SK-N-MC (cell line): Measurements from ENCODE around the gene SLF2.

Experiments used
- DNase-seq: peaks from one replicate; pipeline ENCODE4 v3.0.0-alpha.2; 2011; ENCODE audit warnings: low read depth, low spot score
- H3K27ac ChIP-seq: fragments of 200-600 bp; sonication (generic); 2 replicates; pipeline ENCODE4 v1.5.1; 2016; ENCODE audit warnings: mixed run types
- H3K36me3 ChIP-seq: fragments of 200-600 bp; sonication (generic); 2 replicates; pipeline ENCODE4 v1.6.1; 2017; ENCODE audit warnings: antibody characterized with exemption, low read length, mixed read lengths; ENCODE audit not compliant: insufficient read depth
- H3K4me3 ChIP-seq: fragments of 200-600 bp; sonication (generic); 2 replicates; pipeline ENCODE4 v1.5.1; 2016
- H3K9ac ChIP-seq: fragments of 200-600 bp; sonication (generic); 2 replicates; pipeline ENCODE4 v1.8.0; 2017; ENCODE audit warnings: mixed run types, mixed read lengths; ENCODE audit not compliant: insufficient read length
- H3K9me3 ChIP-seq: fragments of 200-600 bp; sonication (generic); 2 replicates; pipeline ENCODE4 v1.6.1; 2017; ENCODE audit warnings: low read depth, mild to moderate bottlenecking, antibody characterized with exemption, low read length, moderate library complexity, mixed read lengths
- EZH2 ChIP-seq: fragments of 200-600 bp; sonication (generic); IDR thresholded peaks from one replicate; pipeline ENCODE4 v1.6.1; 2017; ENCODE audit warnings: antibody characterized with exemption
- FOXP2 ChIP-seq: optimal IDR thresholded peaks from 2 replicates; pipeline ENCODE3; 2011; ENCODE audit warnings: mild to moderate bottlenecking, moderate library complexity; ENCODE audit not compliant: insufficient read depth; ENCODE audit errors: extremely low read length, control extremely low read depth
- POLR2AphosphoS5 ChIP-seq: IDR thresholded peaks from 2 replicates; pipeline ENCODE4 v1.6.1; 2012; ENCODE audit warnings: mild to moderate bottlenecking, low read depth, low read length, borderline replicate concordance

The SLF2 gene

GRCh38 chr10:100999742-101000126, 87.0 kb downstream of the SLF2 start, which contains the start of gene LZTS2:
TSS of gene LZTS2 (plus strand) at chr10:100999808. CDS start at chr10:101002539, 2,731 bp downstream.
- TF ChIP-seq POLR2AphosphoS5, result no peak; the same call in 1 of the 2 replicates
- TF ChIP-seq FOXP2, result no peak
- no peak for TF ChIP-seq EZH2
- H3K36me3 ChIP-seq, result peaks cover 6% of the 10 kb centered on the region; the same call in 1 of the 2 replicates
- DNase-seq, result no peak
- H3K27ac ChIP-seq, result peak within 1 kb of the TSS; percentile 78
- H3K9me3 ChIP-seq, result no peaks in the 10 kb centered on the region
- H3K4me3 ChIP-seq, result peak within 1 kb of the TSS; percentile 81
- H3K9ac ChIP-seq, result peak within 1 kb of the TSS; percentile 87

- DNase-seq, result no peak
- TF ChIP-seq EZH2, result no peak
- TF ChIP-seq FOXP2, result no peak
- TF ChIP-seq POLR2AphosphoS5, result no peak; the same call in 1 of the 2 replicates
- Histone ChIP-seq H3K27ac (no peak overlapping the region), H3K36me3 (peaks cover 6% of the 10 kb centered on the region; the same call in 1 of the 2 replicates), H3K9me3 (no peaks in the 10 kb centered on the region), H3K4me3 (peak overlapping the region; percentile 77), H3K9ac (peak overlapping the region; percentile 86)
Measured at GRCh38 chr10:101000127-101000914, 87.6 kb downstream of the SLF2 start.

GRCh38 chr10:101000915-101001658, 88.3 kb downstream of the SLF2 start:
- H3K27ac ChIP-seq, result no peak overlapping the region
- no peak for DNase-seq
- TF ChIP-seq FOXP2 (no peak), POLR2AphosphoS5 (no peak), EZH2 (no peak)
- H3K9me3 ChIP-seq, result no peaks in the 10 kb centered on the region
- H3K4me3 ChIP-seq, result peak overlapping the region; percentile 77
- H3K36me3 ChIP-seq, result peaks cover 6% of the 10 kb centered on the region; the same call in 1 of the 2 replicates
- peak overlapping the region; percentile 86 for H3K9ac ChIP-seq

DNA sequence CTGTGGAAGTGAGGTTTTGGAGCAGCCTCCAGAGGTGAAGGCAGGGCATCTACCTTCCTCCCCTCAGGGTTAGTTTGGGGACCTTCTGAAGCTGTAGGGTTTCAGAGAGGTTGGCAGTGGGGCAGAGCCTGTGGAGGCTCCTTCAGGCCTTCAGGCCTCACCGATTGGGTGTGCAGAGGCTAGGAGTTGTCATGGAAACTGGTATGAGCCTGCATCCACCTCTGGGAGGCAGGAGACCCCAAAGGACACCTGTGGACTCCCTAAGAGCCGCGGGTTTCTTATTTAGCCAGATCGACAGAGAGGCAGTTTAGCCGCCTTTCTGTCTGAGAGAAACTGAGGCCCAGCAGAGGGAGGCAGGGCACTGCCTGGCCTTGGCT, 88.9 kb downstream of the SLF2 start:
- Histone ChIP-seq H3K9ac (no peak overlapping the region), H3K36me3 (peaks cover 6% of the 10 kb centered on the region; the same call in 1 of the 2 replicates), H3K9me3 (no peaks in the 10 kb centered on the region), H3K27ac (no peak overlapping the region), H3K4me3 (no peak overlapping the region)
- no peak for DNase-seq
- TF ChIP-seq FOXP2 (no peak), EZH2 (no peak), POLR2AphosphoS5 (no peak)

DNA sequence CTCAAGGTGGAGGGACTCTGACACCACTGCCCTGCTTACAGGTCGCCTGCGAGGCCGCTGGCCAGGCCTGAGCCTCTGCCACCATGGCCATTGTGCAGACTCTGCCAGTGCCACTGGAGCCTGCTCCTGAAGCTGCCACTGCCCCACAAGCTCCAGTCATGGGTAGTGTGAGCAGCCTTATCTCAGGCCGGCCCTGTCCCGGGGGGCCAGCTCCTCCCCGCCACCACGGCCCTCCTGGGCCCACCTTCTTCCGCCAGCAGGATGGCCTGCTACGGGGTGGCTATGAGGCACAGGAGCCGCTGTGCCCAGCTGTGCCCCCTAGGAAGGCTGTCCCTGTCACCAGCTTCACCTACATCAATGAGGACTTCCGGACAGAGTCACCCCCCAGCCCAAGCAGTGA, 89.7 kb downstream of the SLF2 start:
- peaks cover 6% of the 10 kb centered on the region; the same call in 1 of the 2 replicates for H3K36me3 ChIP-seq
- no peak overlapping the region for H3K27ac ChIP-seq
- H3K9ac ChIP-seq, result no peak overlapping the region

GRCh38 chr10:101003639-101004206, 91.0 kb downstream of the SLF2 start:
- Histone ChIP-seq H3K27ac (no peak overlapping the region), H3K4me3 (no peak overlapping the region), H3K9me3 (no peaks in the 10 kb centered on the region), H3K36me3 (peaks cover 6% of the 10 kb centered on the region; the same call in 1 of the 2 replicates), H3K9ac (no peak overlapping the region)
- no peak for DNase-seq
- no peak for TF ChIP-seq POLR2AphosphoS5
- TF ChIP-seq EZH2, result no peak
- TF ChIP-seq FOXP2, result no peak

More for the DNA sequence above, 89.7 kb downstream of the SLF2 start:
- no peak for TF ChIP-seq FOXP2
- no peak for TF ChIP-seq POLR2AphosphoS5
- no peak for TF ChIP-seq EZH2
- DNase-seq, result no peak
- H3K9me3 ChIP-seq, result no peaks in the 10 kb centered on the region
- H3K4me3 ChIP-seq, result no peak overlapping the region

- H3K9me3 ChIP-seq, result no peaks in the 10 kb centered on the region
- TF ChIP-seq EZH2, result no peak
- no peak for TF ChIP-seq FOXP2
- TF ChIP-seq POLR2AphosphoS5, result no peak
- H3K27ac ChIP-seq, result no peak overlapping the region
- peaks cover 6% of the 10 kb centered on the region; the same call in 1 of the 2 replicates for H3K36me3 ChIP-seq
- no peak overlapping the region for H3K4me3 ChIP-seq
- H3K9ac ChIP-seq, result no peak overlapping the region
- DNase-seq, result no peak
Measured at GRCh38 chr10:101005361-101005760, 92.6 kb downstream of the SLF2 start.
